ENCODE measurements around the gene ZNF766. TPM values are rescaled to one million over a fixed set of nuclear protein-coding genes. Genes with fewer than 3 reads are reported as not detected.

ZNF766 gene
- total RNA-seq, 1 donor from 2014 or later, result 33.0 TPM

DNA sequence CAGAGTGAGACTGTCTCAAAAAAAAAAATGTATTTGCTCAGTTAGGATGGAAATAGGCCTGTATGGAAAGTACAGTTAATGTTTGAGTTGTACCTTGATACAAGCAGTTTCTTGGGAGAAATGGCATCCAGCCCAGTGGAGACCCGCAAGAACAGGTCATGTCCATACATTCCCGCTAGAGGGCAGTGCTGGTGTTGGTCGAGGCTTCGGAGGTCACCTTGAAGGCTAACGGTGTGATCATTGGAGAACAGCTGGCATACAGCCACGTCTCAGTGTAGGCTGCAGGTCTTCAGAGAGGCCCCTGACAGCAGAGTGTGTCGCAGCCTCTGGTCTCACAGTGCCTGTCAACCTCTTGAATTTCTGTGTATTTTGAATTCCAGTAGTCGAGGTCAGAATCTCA is 74.2 kb downstream of the ZNF766 start:
- no peak overlapping the region for H3K4me3 Mint-ChIP-seq
- DNase-seq (no peak), ATAC-seq (ENCODE audit: low read depth) (peak; percentile 71)
- peaks cover 8% of the 10 kb centered on the region for H3K9me3 Mint-ChIP-seq
- POLR2A ChIA-PET, result no interaction called here
- TF ChIP-seq, protein P1, sequence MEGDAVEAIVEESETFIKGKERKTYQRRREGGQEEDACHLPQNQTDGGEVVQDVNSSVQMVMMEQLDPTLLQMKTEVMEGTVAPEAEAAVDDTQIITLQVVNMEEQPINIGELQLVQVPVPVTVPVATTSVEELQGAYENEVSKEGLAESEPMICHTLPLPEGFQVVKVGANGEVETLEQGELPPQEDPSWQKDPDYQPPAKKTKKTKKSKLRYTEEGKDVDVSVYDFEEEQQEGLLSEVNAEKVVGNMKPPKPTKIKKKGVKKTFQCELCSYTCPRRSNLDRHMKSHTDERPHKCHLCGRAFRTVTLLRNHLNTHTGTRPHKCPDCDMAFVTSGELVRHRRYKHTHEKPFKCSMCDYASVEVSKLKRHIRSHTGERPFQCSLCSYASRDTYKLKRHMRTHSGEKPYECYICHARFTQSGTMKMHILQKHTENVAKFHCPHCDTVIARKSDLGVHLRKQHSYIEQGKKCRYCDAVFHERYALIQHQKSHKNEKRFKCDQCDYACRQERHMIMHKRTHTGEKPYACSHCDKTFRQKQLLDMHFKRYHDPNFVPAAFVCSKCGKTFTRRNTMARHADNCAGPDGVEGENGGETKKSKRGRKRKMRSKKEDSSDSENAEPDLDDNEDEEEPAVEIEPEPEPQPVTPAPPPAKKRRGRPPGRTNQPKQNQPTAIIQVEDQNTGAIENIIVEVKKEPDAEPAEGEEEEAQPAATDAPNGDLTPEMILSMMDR (IDR thresholded peaks at IDR 0.05), result no peak
- intact Hi-C loops (cut with micrococcal nuclease), result no loop called here
- H3K36me3 Mint-ChIP-seq (ENCODE audit: low read depth), result peaks cover 18% of the 10 kb centered on the region
- no peaks in the 10 kb centered on the region for H3K4me1 Mint-ChIP-seq
- H3K27ac Mint-ChIP-seq, result no peak overlapping the region
- no peaks in the 10 kb centered on the region for H3K27me3 Mint-ChIP-seq
- CTCF ChIA-PET, result interaction anchor here (1.4 kb wide), 1 partner anchor 184 kb away, joined by 3 read pairs; the partner anchor contains the start of gene ZNF808

DNA sequence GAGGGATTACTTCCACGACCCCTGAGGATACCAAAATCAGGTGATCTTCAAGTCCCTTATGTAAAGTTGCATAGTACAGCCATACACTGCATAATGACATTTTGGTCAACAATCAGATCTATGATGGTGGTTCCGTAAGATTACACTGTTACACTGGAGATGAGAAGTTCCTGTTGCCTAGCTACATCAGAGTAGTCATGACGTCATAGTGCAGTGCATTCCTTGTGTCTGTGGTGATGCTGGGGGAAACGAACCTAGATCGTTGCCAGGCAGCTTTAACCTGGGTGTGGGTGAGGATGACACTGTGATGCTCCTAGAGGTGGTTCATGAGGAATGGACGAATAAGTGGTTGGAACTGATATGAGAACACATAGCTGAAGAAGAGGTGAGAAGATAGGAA is 75.8 kb downstream of the ZNF766 start:
- ATAC-seq (ENCODE audit: low read depth) (no peak), DNase-seq (no peak)
- Mint-ChIP-seq H3K27ac (no peak overlapping the region), H3K4me3 (no peak overlapping the region), H3K9me3 (peaks cover 15% of the 10 kb centered on the region), H3K36me3 (ENCODE audit: low read depth) (peaks cover 26% of the 10 kb centered on the region), H3K27me3 (no peaks in the 10 kb centered on the region), H3K4me1 (no peaks in the 10 kb centered on the region)
- CTCF ChIA-PET, result no interaction called here
- TF ChIP-seq, protein P1 (IDR thresholded peaks at IDR 0.05), result no peak
- intact Hi-C loops (cut with micrococcal nuclease), result no loop called here
- POLR2A ChIA-PET, result interaction anchor here (0.5 kb wide), 1 partner anchor 401 kb away, joined by 3 read pairs; no protein-coding TSS in a partner anchor

Other genes starting within 250 kb of the ZNF766 start
- 14.0 and 14.3 TPM in 2 replicates for gene ZNF614, start 241.2 kb upstream of the ZNF766 start, total RNA-seq
- 18.1 and 18.4 TPM in 2 replicates for gene ZNF432, start 220.7 kb upstream of the ZNF766 start, total RNA-seq
- gene ZNF841, start 173.8 kb upstream of the ZNF766 start, total RNA-seq, result 34.7 and 42.7 TPM in 2 replicates
- gene ZNF616, start 129.6 kb upstream of the ZNF766 start, total RNA-seq, result 7.3 and 7.4 TPM in 2 replicates
- 27.4 and 28.0 TPM in 2 replicates for gene ZNF836, start 98.0 kb upstream of the ZNF766 start, total RNA-seq
- gene PPP2R1A, start 79.5 kb upstream of the ZNF766 start, total RNA-seq, result 244 and 245 TPM in 2 replicates
- 24.0 and 25.5 TPM in 2 replicates for gene ZNF480, start 27.6 kb downstream of the ZNF766 start, total RNA-seq
- gene ZNF610, start 66.7 kb downstream of the ZNF766 start, total RNA-seq, result 1.1 and 2.0 TPM in 2 replicates
- 28.0 and 29.5 TPM in 2 replicates for gene ZNF880, start 100.3 kb downstream of the ZNF766 start, total RNA-seq
- gene ZNF528, start 128.3 kb downstream of the ZNF766 start, total RNA-seq, result 29.8 and 40.3 TPM in 2 replicates
- gene ZNF534, start 159.6 kb downstream of the ZNF766 start, total RNA-seq, result 0.16 TPM in 1 of 2 replicates, not detected in the other
- 2.6 and 2.8 TPM in 2 replicates for gene ZNF578, start 184.0 kb downstream of the ZNF766 start, total RNA-seq